A549 (cell line): ENCODE results near the gene TMOD2. TPM values are rescaled to one million over a fixed set of nuclear protein-coding genes. Genes with fewer than 3 reads are reported as not detected.

Source experiments
- ATAC-seq, 2 experiments: fragments of 200-7000 bp in 1 of 2; fragments of >200 bp in 1 of 2; cut with Nextera tagmentation in 1 of 2; cut with Tn5 transposase in 1 of 2; 3 replicates each; pipeline versions ENCODE4 v1.8.0 to v1.9.1; 2018 to 2020; ENCODE audit warnings: mild to moderate bottlenecking in 1 of 2, moderate library complexity in 1 of 2
- CTCF ChIA-PET: fragments of 300-600 bp; sonication (Branson Sonifier 250); formaldehyde crosslinking; extraction: SDS; loops from one replicate; lab custom pipeline; 2021; ENCODE audit warnings: antibody characterized with exemption, inconsistent platforms; lab: Yijun Ruan, JAX
- POLR2A ChIA-PET: fragments of 350-600 bp; formaldehyde crosslinking; extraction: SDS; loops from one replicate; lab custom pipeline; 2021; ENCODE audit warnings: antibody characterized with exemption, inconsistent platforms; lab: Yijun Ruan, JAX
- DNase-seq, 2 experiments: peaks; one replicate each; pipeline versions ENCODE4 v3.0.0 to v3.0.0-alpha.2; 2011 to 2016; ENCODE audit warnings: low read depth in 1 of 2, low spot score in 1 of 2
- FAIRE-seq: peaks from 2 replicates; lab custom pipeline; 2011; peaks lifted over from hg19 to GRCh38; lab: Jason Lieb, UNC
- H3K27ac ChIP-seq, 2 experiments: fragments of >200 bp; sonication (Bioruptor Twin); formaldehyde crosslinking; 3 replicates each; pipeline ENCODE4 v1.5.1; 2016 to 2017
- H3K4me1 ChIP-seq: fragments of >200 bp; sonication (Bioruptor Twin); formaldehyde crosslinking; 3 replicates; pipeline ENCODE4 v1.6.1; 2016
- H3K4me2 ChIP-seq: fragments of >200 bp; sonication (Bioruptor Twin); formaldehyde crosslinking; 3 replicates; pipeline ENCODE4 v1.6.1; 2016
- H3K4me3 ChIP-seq: fragments of >200 bp; sonication (Bioruptor Twin); formaldehyde crosslinking; 3 replicates; pipeline ENCODE4 v1.5.1; 2016
- H3K9me3 ChIP-seq: fragments of >200 bp; sonication (Bioruptor Twin); formaldehyde crosslinking; 3 replicates; pipeline ENCODE4 v1.6.1; 2016
- CHD2 ChIP-seq: fragments of 150-350 bp; IDR thresholded peaks from 2 replicates; pipeline ENCODE4 v1.6.1; 2014; ENCODE audit warnings: low read length; ENCODE audit not compliant: partially characterized antibody
- EHF ChIP-seq: fragments of 250-450 bp; sonication (Bioruptor Pico); IDR thresholded peaks from 2 replicates; pipeline ENCODE4 v1.5.0; 2020; ENCODE audit warnings: mild to moderate bottlenecking
- EHMT2 ChIP-seq: fragments of 200-600 bp; sonication (generic); IDR thresholded peaks from 2 replicates; pipeline ENCODE4 v1.6.1; 2016; ENCODE audit warnings: antibody characterized with exemption, low read depth, mild to moderate bottlenecking, moderate library complexity
- EP300 ChIP-seq, 2 experiments: fragments of >200 bp; sonication (Bioruptor Twin); formaldehyde crosslinking; IDR thresholded peaks; 2 replicates in 1 of 2; 3 replicates in 1 of 2; pipeline ENCODE4 v1.6.1; 2016 to 2017
- ESRRA ChIP-seq: fragments of 150-350 bp; IDR thresholded peaks from 2 replicates; pipeline ENCODE4 v1.6.1; 2014; ENCODE audit warnings: mild to moderate bottlenecking, low read length, borderline replicate concordance
- FOSB ChIP-seq: fragments of 250-450 bp; sonication (Bioruptor Pico); IDR thresholded peaks from 2 replicates; pipeline ENCODE4 v1.5.0; 2020; ENCODE audit warnings: mild to moderate bottlenecking, moderate library complexity
- FOXS1 ChIP-seq: fragments of 250-450 bp; sonication (Bioruptor Pico); IDR thresholded peaks from 2 replicates; pipeline ENCODE4 v1.5.0; 2020; ENCODE audit warnings: mild to moderate bottlenecking, moderate library complexity
- GATA3 ChIP-seq: IDR thresholded peaks from 2 replicates; pipeline ENCODE4 v1.6.1; 2012; ENCODE audit warnings: borderline replicate concordance
- HDAC2 ChIP-seq: fragments of 200-600 bp; sonication (generic); IDR thresholded peaks from 2 replicates; pipeline ENCODE4 v1.6.1; 2016
- HOXB13 ChIP-seq: fragments of 250-450 bp; sonication (Bioruptor Pico); IDR thresholded peaks from 2 replicates; pipeline ENCODE4 v1.5.0; 2020; ENCODE audit warnings: low read depth, mild to moderate bottlenecking, moderate library complexity
- HOXB5 ChIP-seq: fragments of 250-450 bp; sonication (Bioruptor Pico); IDR thresholded peaks from 2 replicates; pipeline ENCODE4 v1.5.0; 2020; ENCODE audit warnings: mild to moderate bottlenecking, moderate library complexity
- JUNB ChIP-seq: fragments of >200 bp; sonication (Bioruptor Twin); formaldehyde crosslinking; IDR thresholded peaks from 2 replicates; pipeline ENCODE4 v1.6.1; 2016
- KDM5A ChIP-seq: fragments of 200-600 bp; sonication (generic); IDR thresholded peaks from 2 replicates; pipeline ENCODE4 v1.6.1; 2016; ENCODE audit warnings: antibody characterized with exemption, mild to moderate bottlenecking
- MAFK ChIP-seq: fragments of 450-650 bp; IDR thresholded peaks from 2 replicates; pipeline ENCODE4 v1.6.1; 2014; ENCODE audit not compliant: partially characterized antibody
- MAZ ChIP-seq: fragments of 150-350 bp; IDR thresholded peaks from 2 replicates; pipeline ENCODE4 v1.6.1; 2014; ENCODE audit warnings: antibody characterized with exemption, low read depth, low read length, borderline replicate concordance
- MYC ChIP-seq: IDR thresholded peaks from 2 replicates; pipeline ENCODE4 v1.6.1; 2012; ENCODE audit warnings: mild to moderate bottlenecking, inconsistent platforms, low read length, improper control_type of control experiment, borderline replicate concordance
- NR3C1 ChIP-seq: fragments of >200 bp; sonication (Bioruptor Twin); formaldehyde crosslinking; IDR thresholded peaks from 3 replicates; pipeline ENCODE4 v1.6.1; 2017
- POLR2A ChIP-seq: IDR thresholded peaks from 2 replicates; pipeline ENCODE4 v1.6.1; 2012; ENCODE audit warnings: mild to moderate bottlenecking, low read length
- RAD21 ChIP-seq, 2 experiments: fragments of >200 bp in 1 of 2; sonication (Bioruptor Twin) in 1 of 2; formaldehyde crosslinking in 1 of 2; IDR thresholded peaks in 1 of 2; conservative IDR thresholded peaks in 1 of 2; 2 replicates in 1 of 2; 3 replicates in 1 of 2; pipeline ENCODE4 v1.6.1; 2012 to 2018; ENCODE audit warnings: inconsistent platforms in 1 of 2
- RARB ChIP-seq: fragments of 250-450 bp; sonication (Bioruptor Pico); IDR thresholded peaks from 2 replicates; pipeline ENCODE4 v1.8.0; 2021; ENCODE audit warnings: mild to moderate bottlenecking, moderate library complexity
- SMC3 ChIP-seq: fragments of >200 bp; sonication (Bioruptor Twin); formaldehyde crosslinking; IDR thresholded peaks from 3 replicates; pipeline ENCODE4 v1.6.1; 2018; ENCODE audit warnings: inconsistent platforms
- SREBF2 ChIP-seq: fragments of 450-650 bp; IDR thresholded peaks from 2 replicates; pipeline ENCODE4 v1.6.1; 2014; ENCODE audit warnings: mild to moderate bottlenecking, moderate library complexity
- TP53 ChIP-seq: fragments of 250-450 bp; sonication (Bioruptor Pico); IDR thresholded peaks from 2 replicates; pipeline ENCODE4 v1.5.0; 2021; ENCODE audit warnings: mild to moderate bottlenecking, moderate library complexity
- ZC3H11A ChIP-seq: fragments of 450-650 bp; IDR thresholded peaks from 2 replicates; pipeline ENCODE4 v1.6.1; 2014; ENCODE audit warnings: antibody characterized with exemption, mild to moderate bottlenecking
- ZFP36 ChIP-seq: fragments of 450-650 bp; IDR thresholded peaks from 2 replicates; pipeline ENCODE4 v1.6.1; 2014; ENCODE audit warnings: borderline replicate concordance; ENCODE audit not compliant: partially characterized antibody
- ZNF302 ChIP-seq: fragments of 250-450 bp; sonication (Bioruptor Pico); IDR thresholded peaks from 2 replicates; pipeline ENCODE4 v1.9.0; 2021; ENCODE audit warnings: inconsistent platforms, mild to moderate bottlenecking, moderate library complexity
- ZSCAN20 ChIP-seq: fragments of 250-450 bp; sonication (Bioruptor Pico); IDR thresholded peaks from 2 replicates; pipeline ENCODE4 v1.8.0; 2022; ENCODE audit warnings: mild to moderate bottlenecking, moderate library complexity
- WGBS: methylation state at CpG from one replicate; pipeline ENCODE4 v1.1.6; 2017; ENCODE audit errors: missing lambda C conversion rate; 5-methylcytosine and 5-hydroxymethylcytosine counted together
- polyA plus RNA-seq, 4 experiments: library from polyadenylated mRNA; depleted of rRNA in 3 of 4; stranded (reverse); fragments of >200 nt; fragmentation: RNase III in 1 of 4; extraction: RNeasy Plus Mini Kit Qiagen cat#74134 plus additional on column Dnase treatment in 1 of 4; gene quantifications; 2 replicates in 3 of 4; 3 replicates in 1 of 4; pipeline ENCODE4 v1.2.3, GENCODE V29; 2011 to 2017
- TF ChIP-seq, protein P1 (sequence below): fragments of 150-350 bp; IDR thresholded peaks from 2 replicates; pipeline ENCODE4 v1.6.1; 2014; ENCODE audit warnings: low read depth, mild to moderate bottlenecking, low read length
- TF ChIP-seq, protein P2 (sequence below): IDR thresholded peaks from 2 replicates; pipeline ENCODE4 v1.6.1; 2012
- TF ChIP-seq, protein P3 (sequence below): IDR thresholded peaks from 2 replicates; pipeline ENCODE4 v1.6.1; 2012
- TF ChIP-seq, protein P4 (sequence below): fragments of >200 bp; sonication (Bioruptor Twin); formaldehyde crosslinking; IDR thresholded peaks from 3 replicates; pipeline ENCODE4 v1.6.1; 2016
- TF ChIP-seq, protein P5 (sequence below): fragments of 250-450 bp; sonication (Bioruptor Pico); IDR thresholded peaks from 2 replicates; pipeline ENCODE4 v1.5.0; 2020; ENCODE audit warnings: low read depth, mild to moderate bottlenecking, moderate library complexity
- TF ChIP-seq, protein P6 (sequence below): fragments of 450-650 bp; IDR thresholded peaks from 2 replicates; pipeline ENCODE4 v1.6.1; 2014; ENCODE audit warnings: antibody characterized with exemption

TMOD2 gene
- polyA plus RNA-seq, 2 of the 4 experiments (the other 2 are of a cell fraction): 2.1 to 2.5 TPM

DNA sequence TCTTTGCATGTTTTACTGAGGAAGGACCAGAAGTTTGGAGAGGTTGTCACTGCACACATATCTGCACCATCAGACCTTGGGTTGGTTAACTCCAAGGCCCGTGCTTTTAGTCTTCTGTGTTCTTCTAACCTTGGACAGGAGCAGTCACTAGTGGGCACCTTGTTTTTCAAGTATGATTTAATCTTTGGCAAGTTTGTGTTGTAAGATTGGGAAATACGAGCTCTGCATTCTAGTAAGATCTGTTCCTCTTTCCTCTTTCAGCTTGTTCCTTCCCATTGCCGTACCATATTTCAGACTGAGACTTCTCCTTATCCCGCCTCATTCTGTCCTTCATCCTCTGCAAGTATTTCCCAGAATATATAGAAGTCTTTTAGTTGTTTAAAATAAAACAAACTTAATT lies 5.1 kb downstream of the TMOD2 start:
- Histone ChIP-seq H3K27ac (no peak overlapping the region), H3K4me3 (no peak overlapping the region), H3K4me2 (no peak overlapping the region)
- DNase-seq (no peak), FAIRE-seq (no peak), ATAC-seq (no peak)
- WGBS: 72% methylated on average over 4 of the region's 4 CpGs
- no peak for TF ChIP-seq ZFP36
- TF ChIP-seq ESRRA: no peak
- TF ChIP-seq GATA3: no peak
- no peak for TF ChIP-seq MAFK
- TF ChIP-seq, protein P1, sequence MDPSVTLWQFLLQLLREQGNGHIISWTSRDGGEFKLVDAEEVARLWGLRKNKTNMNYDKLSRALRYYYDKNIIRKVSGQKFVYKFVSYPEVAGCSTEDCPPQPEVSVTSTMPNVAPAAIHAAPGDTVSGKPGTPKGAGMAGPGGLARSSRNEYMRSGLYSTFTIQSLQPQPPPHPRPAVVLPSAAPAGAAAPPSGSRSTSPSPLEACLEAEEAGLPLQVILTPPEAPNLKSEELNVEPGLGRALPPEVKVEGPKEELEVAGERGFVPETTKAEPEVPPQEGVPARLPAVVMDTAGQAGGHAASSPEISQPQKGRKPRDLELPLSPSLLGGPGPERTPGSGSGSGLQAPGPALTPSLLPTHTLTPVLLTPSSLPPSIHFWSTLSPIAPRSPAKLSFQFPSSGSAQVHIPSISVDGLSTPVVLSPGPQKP: no peak
- TF ChIP-seq KDM5A: no peak
- TF ChIP-seq, protein P2, sequence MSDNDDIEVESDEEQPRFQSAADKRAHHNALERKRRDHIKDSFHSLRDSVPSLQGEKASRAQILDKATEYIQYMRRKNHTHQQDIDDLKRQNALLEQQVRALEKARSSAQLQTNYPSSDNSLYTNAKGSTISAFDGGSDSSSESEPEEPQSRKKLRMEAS: no peak
- TF ChIP-seq ZNF302 (CRISPR knock-in tag): no peak
- TF ChIP-seq EHF (CRISPR knock-in tag): no peak
- no peak for TF ChIP-seq NR3C1
- no peak for TF ChIP-seq MAZ
- TF ChIP-seq TP53: no peak
- no peak for TF ChIP-seq CHD2
- TF ChIP-seq HOXB13 (CRISPR knock-in tag): no peak
- TF ChIP-seq, protein P3, sequence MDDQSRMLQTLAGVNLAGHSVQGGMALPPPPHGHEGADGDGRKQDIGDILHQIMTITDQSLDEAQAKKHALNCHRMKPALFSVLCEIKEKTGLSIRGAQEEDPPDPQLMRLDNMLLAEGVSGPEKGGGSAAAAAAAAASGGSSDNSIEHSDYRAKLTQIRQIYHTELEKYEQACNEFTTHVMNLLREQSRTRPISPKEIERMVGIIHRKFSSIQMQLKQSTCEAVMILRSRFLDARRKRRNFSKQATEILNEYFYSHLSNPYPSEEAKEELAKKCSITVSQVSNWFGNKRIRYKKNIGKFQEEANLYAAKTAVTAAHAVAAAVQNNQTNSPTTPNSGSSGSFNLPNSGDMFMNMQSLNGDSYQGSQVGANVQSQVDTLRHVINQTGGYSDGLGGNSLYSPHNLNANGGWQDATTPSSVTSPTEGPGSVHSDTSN: no peak
- no peak for TF ChIP-seq MYC
- no peak for TF ChIP-seq RAD21 (conservative IDR thresholded peaks at IDR 0.05 in 1 of 2, IDR thresholded peaks at IDR 0.05 in 1 of 2)
- TF ChIP-seq, protein P4, sequence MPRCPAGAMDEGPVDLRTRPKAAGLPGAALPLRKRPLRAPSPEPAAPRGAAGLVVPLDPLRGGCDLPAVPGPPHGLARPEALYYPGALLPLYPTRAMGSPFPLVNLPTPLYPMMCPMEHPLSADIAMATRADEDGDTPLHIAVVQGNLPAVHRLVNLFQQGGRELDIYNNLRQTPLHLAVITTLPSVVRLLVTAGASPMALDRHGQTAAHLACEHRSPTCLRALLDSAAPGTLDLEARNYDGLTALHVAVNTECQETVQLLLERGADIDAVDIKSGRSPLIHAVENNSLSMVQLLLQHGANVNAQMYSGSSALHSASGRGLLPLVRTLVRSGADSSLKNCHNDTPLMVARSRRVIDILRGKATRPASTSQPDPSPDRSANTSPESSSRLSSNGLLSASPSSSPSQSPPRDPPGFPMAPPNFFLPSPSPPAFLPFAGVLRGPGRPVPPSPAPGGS: no peak
- TF ChIP-seq, protein P5, sequence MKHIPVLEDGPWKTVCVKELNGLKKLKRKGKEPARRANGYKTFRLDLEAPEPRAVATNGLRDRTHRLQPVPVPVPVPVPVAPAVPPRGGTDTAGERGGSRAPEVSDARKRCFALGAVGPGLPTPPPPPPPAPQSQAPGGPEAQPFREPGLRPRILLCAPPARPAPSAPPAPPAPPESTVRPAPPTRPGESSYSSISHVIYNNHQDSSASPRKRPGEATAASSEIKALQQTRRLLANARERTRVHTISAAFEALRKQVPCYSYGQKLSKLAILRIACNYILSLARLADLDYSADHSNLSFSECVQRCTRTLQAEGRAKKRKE (CRISPR knock-in tag): no peak
- TF ChIP-seq SMC3: no peak
- TF ChIP-seq, all 56 proteins: peak for 0
- H3K4me1 ChIP-seq: peaks cover 3% of the 10 kb centered on the region; the same call in 1 of the 3 replicates
- POLR2A ChIA-PET: no interaction called here
- CTCF ChIA-PET: interaction anchor here (0.6 to 16.6 kb wide), 8 partner anchors 8 to 161 kb away, joined by 3 to 193 read pairs (median 4); no protein-coding TSS in a partner anchor
- H3K9me3 ChIP-seq: no peaks in the 10 kb centered on the region

DNA sequence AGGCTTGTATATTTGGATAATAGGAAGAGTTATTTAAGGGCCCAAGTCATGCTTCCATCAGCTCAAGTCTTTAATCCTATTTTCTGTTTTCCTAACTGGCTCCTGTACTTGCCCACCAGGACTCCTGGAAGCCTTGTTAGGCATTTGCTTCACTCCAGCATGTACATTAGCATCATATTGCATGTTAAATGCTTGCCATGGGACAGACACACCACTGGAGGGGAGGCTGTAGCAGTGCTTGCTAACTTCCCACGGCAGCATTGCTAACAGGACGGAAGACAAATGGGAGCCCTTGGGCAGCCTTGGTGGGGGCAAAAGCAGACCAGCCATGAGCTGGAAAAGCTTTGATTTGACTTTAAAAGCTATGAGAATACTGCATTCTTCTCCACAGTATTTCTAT lies 6.1 kb downstream of the TMOD2 start:
- Histone ChIP-seq H3K4me3 (no peak overlapping the region), H3K4me2 (no peak overlapping the region), H3K4me1 (0 out of 3 replicates have a peak, but pooled peaks cover under 1% of the 10 kb centered on the region), H3K9me3 (no peaks in the 10 kb centered on the region), H3K27ac (no peak overlapping the region)
- ATAC-seq: no peak; a peak in 1 of 6 replicates
- DNase-seq: no peak
- WGBS: 59% methylated on average over 2 of the region's 2 CpGs
- CTCF ChIA-PET: interaction anchor here (0.5 to 16.6 kb wide), 7 partner anchors 9 to 129 kb away, joined by 3 to 193 read pairs (median 4); no protein-coding TSS in a partner anchor
- POLR2A ChIA-PET: no interaction called here
- FAIRE-seq: no peak
- TF ChIP-seq FOXS1: no peak
- TF ChIP-seq, protein P3: no peak
- no peak for TF ChIP-seq HDAC2
- TF ChIP-seq HOXB5: no peak
- TF ChIP-seq, protein P6, sequence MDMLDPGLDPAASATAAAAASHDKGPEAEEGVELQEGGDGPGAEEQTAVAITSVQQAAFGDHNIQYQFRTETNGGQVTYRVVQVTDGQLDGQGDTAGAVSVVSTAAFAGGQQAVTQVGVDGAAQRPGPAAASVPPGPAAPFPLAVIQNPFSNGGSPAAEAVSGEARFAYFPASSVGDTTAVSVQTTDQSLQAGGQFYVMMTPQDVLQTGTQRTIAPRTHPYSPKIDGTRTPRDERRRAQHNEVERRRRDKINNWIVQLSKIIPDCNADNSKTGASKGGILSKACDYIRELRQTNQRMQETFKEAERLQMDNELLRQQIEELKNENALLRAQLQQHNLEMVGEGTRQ: no peak
- TF ChIP-seq ZFP36: no peak
- no peak for TF ChIP-seq EHMT2
- TF ChIP-seq RAD21 (conservative IDR thresholded peaks at IDR 0.05 in 1 of 2, IDR thresholded peaks at IDR 0.05 in 1 of 2): no peak
- no peak for TF ChIP-seq POLR2A
- TF ChIP-seq, protein P5 (CRISPR knock-in tag): no peak
- no peak for TF ChIP-seq EP300 (IDR thresholded peaks at IDR 0.05)
- no peak for TF ChIP-seq ZSCAN20 (CRISPR knock-in tag)
- TF ChIP-seq RARB: no peak
- TF ChIP-seq JUNB: no peak
- TF ChIP-seq FOSB (CRISPR knock-in tag): no peak
- no peak for TF ChIP-seq ZC3H11A
- TF ChIP-seq SMC3: no peak
- no peak for TF ChIP-seq SREBF2
